NAMALWA (cell line): ENCODE data around the gene YAP1.
"Not testable (repeated sequence)": the region's sequence is repeated elsewhere in the genome, so short reads cannot be mapped to it uniquely, and the experiment has no call there.

ENCODE experiments used
- DNase-seq: peaks from one replicate; pipeline ENCODE4 v3.0.0-alpha.2; 2015; ENCODE audit warnings: low spot score

The YAP1 gene

DNA sequence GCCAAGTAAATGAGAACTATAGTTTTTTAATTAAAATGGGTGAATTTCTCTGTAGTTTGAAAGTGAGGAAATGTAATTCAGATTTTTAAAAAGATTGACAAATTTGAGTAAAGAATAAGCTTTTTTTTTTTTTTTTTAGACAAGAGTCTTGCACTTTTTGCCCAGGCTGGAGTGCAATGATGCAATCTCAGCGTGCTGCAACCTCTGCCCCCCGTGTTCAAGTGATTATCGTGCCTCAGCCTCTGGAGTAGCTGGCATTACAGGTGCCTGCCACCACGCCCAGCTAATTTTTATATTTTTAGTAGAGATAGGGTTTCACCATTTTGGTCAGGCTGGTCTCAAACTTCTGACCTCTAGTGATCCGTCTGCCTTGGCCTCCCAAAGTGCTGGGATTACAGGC is 90.1 kb downstream of the YAP1 start:
- not testable (repeated sequence) for DNase-seq

DNA sequence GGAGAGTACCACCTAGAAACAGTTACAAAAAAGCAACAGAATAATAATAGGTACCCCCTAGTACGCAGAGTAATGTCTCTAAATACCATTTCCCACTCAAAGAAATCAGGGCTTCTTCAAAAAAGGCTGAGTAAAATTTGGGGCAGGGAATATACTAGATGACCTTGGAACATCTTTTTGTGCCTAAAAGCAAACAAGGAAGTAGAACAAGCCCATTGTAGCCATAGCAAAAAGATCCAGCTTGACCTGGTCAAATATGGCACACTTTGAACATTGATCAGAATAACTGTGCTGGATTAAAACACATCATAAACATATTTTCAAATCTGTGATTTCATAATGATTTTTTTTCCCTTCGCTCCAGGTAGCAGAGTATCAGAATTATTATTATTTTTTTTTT is 91.5 kb downstream of the YAP1 start:
- no peak for DNase-seq

DNA sequence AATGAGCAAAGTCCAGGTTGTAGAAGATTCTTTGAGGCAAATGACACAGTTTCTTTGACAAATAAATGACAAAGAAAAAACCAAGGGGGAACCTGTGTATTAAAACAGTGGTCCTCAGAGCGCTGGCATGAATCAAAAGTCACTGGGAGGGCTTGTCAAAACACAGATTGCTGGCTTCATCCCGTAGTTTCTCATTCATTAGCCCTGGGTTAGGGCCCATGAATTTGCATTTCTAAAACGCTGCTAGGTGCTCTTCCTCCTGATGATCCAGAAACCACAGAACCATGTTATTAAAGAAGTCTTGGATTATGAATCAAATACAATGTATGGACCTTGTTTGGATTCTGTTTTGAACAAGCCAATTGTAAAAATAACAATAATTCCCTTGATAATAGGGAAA is 92.7 kb downstream of the YAP1 start:
- DNase-seq = no peak

DNA sequence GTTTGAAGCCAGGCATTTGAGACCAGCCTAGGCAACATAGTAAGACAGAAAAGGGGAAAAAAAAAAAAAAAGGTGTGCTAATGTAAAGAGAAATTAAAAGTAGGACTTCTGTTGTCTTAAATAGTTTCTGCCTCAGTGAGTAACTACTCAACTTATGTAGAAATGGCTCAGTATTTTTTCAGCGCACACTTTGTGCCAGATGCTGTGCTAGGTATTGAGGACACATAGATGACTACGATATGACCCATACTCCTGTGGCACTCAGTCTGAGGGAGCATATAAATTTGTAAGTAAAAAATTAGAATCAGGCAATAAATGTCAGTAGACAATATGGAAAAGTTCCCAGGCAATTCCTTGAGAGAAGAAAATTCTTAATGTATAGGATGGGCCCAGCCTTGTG is 93.9 kb downstream of the YAP1 start:
- no peak for DNase-seq

DNA sequence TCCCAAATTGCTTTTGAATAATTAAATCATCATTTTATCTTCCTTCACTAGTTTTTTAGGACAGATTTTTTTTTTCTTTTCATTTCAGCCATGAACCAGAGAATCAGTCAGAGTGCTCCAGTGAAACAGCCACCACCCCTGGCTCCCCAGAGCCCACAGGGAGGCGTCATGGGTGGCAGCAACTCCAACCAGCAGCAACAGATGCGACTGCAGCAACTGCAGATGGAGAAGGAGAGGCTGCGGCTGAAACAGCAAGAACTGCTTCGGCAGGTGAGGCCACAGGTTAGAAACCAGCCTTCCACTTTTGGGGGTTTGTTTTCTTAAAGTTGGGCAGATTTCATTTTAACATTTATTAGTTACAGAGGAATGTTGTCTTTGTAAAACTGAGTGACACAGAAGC is 95.6 kb downstream of the YAP1 start:
- no peak for DNase-seq

DNA sequence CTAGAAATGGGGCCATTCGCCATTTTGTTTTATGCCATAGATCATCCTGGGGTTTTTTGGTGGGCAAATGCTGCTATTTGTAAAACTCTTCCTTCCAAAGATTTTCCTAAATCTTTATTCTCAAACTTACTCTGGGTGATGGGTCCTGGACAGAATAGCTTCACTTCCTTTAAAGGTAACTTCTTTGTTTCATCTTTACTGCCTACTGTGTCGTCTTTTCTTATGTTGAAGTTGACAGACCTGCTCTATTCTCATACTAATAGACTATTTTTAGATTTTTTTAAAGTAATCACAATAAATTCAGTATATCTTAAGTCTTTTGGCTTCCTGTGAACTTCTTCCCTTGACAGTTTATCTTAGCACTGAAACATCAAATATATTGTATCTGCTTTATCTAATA is 98.6 kb downstream of the YAP1 start:
- no peak for DNase-seq

DNA sequence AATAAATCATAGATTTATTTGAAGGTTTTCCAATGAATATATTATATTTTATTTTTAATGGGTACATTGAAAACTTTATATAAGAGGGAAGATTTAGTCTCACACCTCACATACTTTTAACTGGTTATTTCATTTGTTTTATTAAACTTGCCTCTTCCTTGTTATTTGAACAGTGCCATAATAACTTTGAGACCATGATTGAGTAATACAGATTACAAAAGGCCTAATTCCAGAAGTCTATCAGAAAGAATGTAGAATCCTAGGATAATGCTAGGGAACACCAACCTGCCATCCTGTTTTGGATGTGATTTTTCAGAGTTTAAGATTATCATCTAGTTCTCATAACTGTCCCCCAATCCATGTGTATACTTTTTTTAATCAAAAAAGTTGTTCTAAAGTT is 104.4 kb downstream of the YAP1 start:
- no peak for DNase-seq

DNA sequence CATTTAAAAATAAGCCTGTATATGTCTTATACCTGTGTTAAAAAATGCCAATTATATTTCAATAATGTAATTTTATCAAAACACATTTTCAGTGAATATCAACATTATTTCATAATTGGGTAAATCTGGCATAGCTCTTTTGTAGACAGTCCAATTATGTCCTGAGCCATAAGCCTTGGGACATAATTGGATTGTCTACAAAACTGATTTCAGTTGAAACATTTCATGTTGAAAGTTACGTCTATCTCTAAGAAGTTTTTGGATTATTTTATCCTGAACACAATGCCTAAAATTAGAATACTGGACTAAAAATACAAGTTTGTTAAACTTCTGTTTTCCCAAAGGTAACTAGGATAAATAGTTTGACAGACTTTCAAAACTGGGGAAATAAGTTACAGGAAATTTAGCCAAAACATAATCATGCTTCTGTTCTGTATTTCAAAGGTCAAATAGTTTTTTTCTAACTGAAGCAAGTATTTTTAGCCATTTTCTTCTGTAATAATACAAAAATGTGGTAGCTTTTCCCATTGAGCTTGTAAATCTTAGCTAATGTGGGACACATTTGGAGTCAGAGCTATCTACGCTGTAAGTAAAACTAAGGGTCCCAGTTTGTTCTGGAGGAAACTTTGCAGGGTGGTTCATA is 106.3 kb downstream of the YAP1 start:
- no peak for DNase-seq

DNA sequence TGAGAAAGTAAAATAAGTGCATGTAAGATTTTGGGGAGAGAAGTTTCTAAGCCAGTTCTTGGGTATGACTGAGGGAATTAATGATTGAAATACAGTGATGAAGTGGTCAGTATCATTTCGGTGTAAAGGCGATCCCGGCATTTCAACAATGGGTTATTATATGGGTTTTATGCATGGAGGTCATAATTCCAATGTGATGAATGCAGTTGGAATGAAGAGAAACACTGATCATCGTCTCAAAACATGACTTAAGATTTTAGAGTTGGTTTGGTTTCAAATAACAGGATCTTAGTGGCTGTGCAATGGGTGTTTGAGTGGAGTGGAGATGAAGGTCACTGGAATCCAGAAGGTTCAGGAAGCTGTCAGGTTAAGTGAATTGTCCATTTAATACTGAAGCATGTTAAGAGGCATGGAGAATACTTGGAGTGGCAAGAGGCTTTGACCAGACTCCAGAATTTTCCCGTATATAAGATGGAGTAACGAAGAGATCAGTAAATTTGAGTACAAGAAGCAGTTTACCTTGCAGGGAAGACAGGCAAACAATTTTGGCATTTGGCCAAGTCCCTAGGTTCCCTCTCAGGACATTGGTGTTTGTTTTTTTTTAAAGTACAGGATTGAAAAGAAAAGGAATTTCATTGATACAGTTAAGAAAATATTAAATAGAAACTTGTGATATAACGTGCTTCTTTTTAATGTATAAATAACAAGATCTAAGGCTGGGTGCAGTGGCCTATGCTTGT is 110.7 kb downstream of the YAP1 start:
- DNase-seq = no peak

DNA sequence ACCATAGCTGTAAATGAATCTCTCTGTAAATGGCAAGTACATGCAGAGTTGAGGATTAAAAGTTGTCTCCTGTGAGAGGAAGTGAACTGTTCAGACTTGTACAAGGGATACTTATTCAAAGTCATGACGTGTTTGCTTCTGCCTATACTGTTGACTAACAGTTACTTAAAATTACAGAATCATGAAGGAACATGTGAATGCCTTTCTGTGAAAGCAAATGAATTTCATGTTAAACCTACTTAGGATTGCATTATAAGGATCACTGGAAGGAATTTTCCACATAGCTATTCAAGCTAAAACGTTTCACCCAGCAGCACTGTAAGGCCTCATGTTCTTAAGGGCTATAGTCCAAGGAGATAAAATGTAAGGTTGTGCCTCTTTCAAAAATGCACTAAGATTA is 113.6 kb downstream of the YAP1 start:
- no peak for DNase-seq

DNA sequence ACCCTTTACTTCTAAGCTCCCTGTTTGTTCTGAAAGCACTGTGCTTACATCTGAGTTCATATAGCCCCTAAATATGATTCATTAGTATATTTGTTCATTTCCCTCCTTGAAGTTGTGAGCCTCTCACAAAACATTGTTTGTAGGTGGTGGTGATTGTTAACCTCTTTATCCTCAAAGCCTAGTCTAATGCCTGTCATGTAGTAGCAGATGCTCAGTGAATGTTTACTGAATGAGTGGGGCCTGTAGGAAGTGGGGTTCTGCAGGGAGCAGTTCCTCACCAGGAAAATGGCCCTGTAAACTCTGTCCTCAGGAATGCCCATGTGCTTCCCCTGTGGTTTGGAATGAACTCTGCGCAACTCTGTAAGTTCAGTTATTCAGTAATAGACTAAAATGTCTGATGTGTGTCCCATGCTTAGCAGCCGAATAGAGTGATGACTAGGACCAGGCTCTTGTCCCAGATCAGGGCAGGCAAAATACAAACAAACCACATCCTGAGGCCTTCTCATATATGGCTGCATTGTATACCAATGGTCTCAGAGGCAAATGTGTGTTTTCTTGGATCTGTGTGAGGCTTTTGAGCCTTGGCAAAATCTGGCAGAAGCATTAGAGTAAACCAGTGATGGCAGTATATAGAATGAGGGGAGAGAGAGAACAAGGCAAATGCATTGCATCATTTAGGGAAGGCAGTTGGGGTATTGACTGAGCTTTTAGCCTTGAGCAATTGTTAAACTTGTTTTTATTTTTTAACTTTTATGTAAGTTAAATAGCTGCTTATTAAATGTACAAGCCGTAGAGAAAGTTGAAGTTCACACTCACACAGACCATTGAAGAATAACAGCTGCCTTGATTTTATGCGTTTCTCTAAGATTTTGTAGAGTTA is 115.7 kb downstream of the YAP1 start:
- no peak for DNase-seq

DNA sequence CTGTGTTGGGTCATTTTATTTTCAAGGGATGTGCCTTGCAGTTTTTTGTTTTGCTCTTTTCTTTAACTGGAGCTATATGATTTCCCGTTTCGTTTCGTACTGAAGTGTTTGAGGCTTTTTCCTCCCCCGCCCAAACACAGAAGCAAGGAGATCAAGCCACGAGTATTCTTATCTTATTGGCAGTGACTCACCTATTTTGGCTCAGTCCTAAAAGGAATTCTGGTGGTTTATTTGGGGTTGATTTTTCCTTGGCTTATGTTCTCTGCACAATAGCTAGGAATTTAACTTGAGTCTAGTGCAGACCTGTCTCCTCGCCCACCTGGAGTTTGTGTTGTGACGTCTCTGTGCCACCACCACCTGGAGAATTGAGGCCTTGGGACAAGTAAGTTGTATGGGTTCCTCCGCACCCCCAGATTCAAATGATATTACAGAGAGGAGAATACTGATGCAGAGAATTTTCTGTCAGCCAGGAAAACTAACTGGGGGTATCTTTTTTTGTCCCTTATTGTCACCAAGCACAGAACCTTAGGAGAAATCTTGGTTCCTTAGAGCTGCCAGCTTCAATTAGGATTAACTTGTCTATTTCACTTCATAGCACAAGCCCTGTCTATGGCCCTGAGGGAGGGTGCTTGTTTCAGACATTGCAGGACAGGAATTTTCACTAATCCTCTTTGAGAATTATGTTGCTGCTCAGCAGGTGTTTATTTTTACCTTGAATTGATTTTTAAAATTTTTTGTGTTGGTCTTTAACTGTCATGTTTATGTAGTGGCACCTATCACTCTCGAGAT is 116.6 kb downstream of the YAP1 start:
- no peak for DNase-seq

DNA sequence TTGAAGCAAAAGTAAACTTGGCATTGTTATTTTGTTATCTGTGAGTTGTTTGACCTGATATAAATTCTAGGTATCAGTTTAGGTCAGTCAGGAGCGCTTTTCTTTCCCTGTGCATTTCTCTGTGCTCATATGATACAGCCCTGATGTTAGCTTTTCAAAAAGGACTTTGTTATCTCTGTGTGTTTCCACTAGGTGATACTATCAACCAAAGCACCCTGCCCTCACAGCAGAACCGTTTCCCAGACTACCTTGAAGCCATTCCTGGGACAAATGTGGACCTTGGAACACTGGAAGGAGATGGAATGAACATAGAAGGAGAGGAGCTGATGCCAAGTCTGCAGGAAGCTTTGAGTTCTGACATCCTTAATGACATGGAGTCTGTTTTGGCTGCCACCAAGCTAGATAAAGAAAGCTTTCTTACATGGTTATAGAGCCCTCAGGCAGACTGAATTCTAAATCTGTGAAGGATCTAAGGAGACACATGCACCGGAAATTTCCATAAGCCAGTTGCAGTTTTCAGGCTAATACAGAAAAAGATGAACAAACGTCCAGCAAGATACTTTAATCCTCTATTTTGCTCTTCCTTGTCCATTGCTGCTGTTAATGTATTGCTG is 119.4 kb downstream of the YAP1 start:
- DNase-seq = no peak

DNA sequence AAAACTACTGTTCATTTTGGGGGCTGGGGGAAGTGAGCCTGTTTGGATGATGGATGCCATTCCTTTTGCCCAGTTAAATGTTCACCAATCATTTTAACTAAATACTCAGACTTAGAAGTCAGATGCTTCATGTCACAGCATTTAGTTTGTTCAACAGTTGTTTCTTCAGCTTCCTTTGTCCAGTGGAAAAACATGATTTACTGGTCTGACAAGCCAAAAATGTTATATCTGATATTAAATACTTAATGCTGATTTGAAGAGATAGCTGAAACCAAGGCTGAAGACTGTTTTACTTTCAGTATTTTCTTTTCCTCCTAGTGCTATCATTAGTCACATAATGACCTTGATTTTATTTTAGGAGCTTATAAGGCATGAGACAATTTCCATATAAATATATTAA is 119.9 kb downstream of the YAP1 start:
- DNase-seq = no peak

DNA sequence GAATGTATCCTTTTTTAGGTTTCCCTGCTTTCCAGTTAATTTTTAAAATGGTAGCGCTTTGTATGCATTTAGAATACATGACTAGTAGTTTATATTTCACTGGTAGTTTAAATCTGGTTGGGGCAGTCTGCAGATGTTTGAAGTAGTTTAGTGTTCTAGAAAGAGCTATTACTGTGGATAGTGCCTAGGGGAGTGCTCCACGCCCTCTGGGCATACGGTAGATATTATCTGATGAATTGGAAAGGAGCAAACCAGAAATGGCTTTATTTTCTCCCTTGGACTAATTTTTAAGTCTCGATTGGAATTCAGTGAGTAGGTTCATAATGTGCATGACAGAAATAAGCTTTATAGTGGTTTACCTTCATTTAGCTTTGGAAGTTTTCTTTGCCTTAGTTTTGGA is 120.7 kb downstream of the YAP1 start:
- no peak for DNase-seq

DNA sequence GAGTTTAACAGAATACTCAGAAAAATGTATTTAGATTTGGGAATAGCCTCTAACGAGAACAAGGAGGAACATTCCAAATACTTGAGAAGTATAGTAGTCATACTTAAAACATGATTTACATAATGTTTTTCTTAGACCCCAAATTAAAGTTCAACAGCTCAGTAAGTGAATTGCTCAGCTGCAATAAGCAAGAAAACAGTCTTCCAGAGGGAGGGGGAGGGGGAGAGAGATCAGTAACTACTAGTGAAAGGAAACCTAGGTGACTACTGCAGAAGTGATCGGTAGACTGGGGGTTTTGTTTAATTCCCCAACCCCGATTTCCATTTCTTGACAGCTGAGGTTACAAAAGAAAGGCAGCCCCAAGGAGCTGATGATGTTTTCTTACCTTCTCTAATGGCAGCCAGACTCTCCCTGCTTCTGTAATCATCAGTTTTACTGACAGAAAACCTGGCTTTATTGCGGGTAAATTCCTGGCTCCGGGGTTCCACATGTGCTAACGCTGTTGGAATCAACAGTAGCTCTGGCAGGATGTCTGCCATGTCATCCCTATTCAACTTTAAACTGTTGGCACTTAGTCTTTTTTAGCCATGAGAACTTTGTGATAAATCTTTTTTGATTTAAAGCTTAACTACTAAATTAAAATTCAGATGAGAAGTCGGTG is 124.7 kb downstream of the YAP1 start:
- no peak for DNase-seq

DNA sequence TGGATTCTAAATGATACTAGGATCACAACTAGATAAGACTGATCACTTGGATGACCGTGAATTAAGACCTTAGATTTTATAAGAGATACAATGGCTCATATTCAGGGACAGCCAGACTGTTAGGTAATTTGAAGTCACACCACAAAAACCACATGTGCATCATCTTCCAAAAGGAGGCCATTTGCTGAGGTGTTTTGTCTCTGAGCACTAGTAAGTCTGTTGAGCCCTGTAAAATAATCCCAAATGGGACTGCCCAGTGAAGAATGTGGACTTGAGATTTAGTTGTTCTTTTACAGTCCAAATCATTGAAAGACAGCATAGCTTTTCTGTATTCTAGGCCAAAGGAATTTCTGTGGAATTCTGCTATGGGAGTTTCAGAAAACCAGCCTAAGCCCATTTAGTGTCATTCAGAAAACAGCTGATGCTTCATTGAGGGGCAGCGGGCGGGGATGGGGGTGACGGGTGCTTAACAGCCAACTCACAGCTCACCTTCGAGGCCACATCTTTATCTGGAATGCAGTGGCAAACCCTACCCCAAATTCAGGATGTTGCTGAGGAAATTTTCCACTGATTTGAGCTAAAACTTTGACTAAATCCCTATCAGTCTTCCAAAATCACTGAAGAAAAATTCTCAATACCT is 127.0 kb downstream of the YAP1 start:
- no peak for DNase-seq

DNA sequence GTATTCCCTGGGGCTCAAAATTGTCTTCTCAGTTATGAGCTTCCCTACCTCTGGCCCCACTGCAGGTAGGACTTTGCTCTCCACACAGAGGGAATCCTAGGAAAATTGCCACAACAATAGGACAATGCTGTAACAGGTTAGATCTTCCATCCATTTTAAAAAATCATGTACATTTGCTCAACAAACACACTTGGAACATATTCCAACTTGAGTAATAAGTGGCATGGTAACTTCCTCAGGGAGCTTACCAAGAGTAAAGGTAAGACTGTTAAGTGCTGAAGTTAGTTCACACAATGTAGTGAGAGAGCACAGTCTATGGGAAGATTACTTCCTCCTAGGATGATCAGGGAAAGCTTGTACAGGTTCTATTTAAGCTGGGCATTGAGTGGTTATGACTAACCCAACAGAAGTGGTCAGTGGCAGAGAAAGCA is 128.2 kb downstream of the YAP1 start:
- no peak for DNase-seq

DNA sequence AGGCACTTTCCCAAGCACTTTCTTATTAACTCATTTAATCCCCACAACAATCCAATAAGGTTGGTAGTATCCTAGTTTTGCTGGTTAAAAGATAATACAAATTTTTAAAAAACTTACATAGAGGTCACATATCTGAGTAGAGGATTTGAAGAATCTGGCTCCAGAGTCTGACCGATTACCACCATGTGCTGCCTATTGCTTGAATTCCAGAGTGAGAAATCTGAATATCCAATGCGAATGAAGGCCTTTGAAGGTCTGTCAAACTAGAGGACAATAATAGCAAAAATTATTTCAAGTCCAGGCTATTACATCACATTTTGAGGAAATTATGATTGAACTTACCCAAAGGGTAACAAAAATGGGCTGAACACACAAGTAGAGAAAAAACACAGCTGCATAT is 129.2 kb downstream of the YAP1 start:
- DNase-seq = no peak

DNA sequence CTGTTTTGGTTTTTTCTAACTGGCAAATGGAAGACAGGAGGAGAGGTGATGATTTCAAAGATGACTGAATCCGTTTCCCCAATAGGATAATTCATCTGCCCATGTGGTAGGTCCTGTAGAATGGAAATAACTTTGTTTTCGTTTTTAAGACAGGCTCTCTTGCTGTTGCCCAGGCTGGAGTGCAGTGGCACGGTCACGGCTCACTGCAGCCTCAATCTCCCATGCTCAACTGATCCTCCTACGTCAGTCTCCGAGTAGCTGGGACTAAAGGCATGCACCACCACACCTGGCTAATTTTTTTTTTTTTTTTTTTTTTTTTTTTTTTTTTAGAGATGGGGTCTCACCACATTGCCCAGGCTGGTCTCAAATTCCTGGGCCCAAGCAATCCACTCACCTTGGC is 129.7 kb downstream of the YAP1 start:
- no peak for DNase-seq

DNA sequence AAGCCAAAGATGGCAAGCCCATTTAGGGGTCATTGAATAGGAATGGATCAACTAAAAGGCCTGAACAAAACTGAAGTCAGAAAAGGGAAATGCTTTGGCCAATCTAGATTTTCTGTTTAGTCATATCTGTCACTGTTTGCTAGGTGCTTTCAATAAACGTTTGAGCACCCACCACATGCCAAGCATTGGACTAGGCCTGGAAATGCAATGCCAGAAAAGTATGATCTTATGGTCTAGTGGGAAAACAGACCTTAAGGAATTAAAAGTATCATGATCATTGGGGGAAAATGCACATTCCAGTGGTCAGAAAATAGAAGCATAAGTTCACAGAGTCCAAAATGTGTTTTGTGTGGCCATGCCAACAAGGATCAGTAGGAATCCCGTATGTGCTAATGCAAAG is 130.3 kb downstream of the YAP1 start:
- DNase-seq = no peak
